Measurements from ENCODE around the gene DNAH1. TPM values are rescaled to one million over a fixed set of nuclear protein-coding genes. Genes with fewer than 3 reads are reported as not detected.

DNAH1 gene
- total and polyA plus RNA-seq, 10 donors = 4.9 to 35.8 (median 24.6) TPM

DNA sequence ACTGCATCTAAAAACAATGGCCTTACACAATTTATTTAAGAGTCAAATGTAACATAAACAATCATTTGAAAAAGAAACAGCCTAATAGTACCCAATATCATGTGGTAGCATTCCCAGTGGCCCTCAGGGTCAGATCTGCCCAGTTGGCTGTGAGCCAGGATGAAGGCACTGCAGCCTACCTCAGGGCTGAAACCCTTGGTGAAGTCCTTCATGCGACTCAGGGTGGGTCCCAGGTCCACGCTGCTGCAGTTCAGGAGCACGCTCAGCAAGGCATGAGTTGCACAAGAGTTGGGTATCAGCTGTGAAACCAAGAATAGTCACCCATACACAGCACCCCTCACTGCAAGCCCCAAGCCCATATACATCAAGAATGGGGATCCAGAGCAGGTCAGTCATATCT, 91.7 kb downstream of the DNAH1 start:
- H3K36me3 ChIP-seq = peaks cover 0 to 61% (median 54%) of the 10 kb centered on the region in 6 donors
- DNase-seq = peak; percentile 65
- H3K4me3 ChIP-seq = no peak overlapping the region
- H3K27ac ChIP-seq = no peak overlapping the region
- H3K27me3 ChIP-seq (replicated peaks in 1 of 7) = no peaks in the 10 kb centered on the region
- H3K9me3 ChIP-seq = no peaks in the 10 kb centered on the region
- intact Hi-C loops (cut with DNase I; ENCODE audit: low total_unique reads) = no loop called here
- 85 to 93% (median 88%) methylated on average over 3 of the region's 3 CpGs for WGBS, 5 donors
- peaks cover 32 to 71% (median 44%) of the 10 kb centered on the region in 6 donors for H3K4me1 ChIP-seq
- TF ChIP-seq, protein P1, sequence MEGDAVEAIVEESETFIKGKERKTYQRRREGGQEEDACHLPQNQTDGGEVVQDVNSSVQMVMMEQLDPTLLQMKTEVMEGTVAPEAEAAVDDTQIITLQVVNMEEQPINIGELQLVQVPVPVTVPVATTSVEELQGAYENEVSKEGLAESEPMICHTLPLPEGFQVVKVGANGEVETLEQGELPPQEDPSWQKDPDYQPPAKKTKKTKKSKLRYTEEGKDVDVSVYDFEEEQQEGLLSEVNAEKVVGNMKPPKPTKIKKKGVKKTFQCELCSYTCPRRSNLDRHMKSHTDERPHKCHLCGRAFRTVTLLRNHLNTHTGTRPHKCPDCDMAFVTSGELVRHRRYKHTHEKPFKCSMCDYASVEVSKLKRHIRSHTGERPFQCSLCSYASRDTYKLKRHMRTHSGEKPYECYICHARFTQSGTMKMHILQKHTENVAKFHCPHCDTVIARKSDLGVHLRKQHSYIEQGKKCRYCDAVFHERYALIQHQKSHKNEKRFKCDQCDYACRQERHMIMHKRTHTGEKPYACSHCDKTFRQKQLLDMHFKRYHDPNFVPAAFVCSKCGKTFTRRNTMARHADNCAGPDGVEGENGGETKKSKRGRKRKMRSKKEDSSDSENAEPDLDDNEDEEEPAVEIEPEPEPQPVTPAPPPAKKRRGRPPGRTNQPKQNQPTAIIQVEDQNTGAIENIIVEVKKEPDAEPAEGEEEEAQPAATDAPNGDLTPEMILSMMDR (IDR thresholded peaks at IDR 0.05 in 8 of 11, conservative IDR thresholded peaks at IDR 0.05 in 3 of 11) = no peak
- TF ChIP-seq POLR2A (IDR thresholded peaks at IDR 0.05) (no peak), POLR2AphosphoS5 (IDR thresholded peaks at IDR 0.05) (no peak)

DNA sequence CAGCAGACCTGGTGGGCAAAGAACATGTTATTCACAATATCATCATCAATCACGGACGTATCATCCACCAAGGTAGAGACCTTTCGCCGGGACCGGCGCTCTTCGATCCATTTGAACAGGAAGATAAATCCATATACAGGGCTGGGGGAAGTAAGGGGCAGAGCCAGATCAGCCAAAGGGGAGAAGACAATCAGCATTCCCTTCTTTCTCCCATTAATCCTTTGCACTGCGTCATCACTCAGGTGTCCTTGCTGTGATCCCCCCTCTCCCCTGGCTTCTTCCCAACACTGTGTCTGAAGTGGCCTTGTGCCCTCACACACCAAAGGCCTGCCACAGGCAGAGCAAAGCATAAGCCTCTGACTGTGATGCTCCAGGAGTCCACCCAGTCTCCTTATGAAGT, 92.3 kb downstream of the DNAH1 start:
- Histone ChIP-seq H3K9me3 (no peaks in the 10 kb centered on the region), H3K4me3 (peak overlapping the region in 3 of 8 donors; percentile 75 to 98 (median 87)), H3K36me3 (peaks cover 0 to 54% (median 47%) of the 10 kb centered on the region in 6 donors), H3K27me3 (replicated peaks in 1 of 7) (no peaks in the 10 kb centered on the region), H3K27ac (peak overlapping the region in 1 of 8 donors; percentile 98), H3K4me1 (peaks cover 32 to 74% (median 45%) of the 10 kb centered on the region in 6 donors)
- intact Hi-C loops (cut with DNase I; ENCODE audit: low total_unique reads) = no loop called here
- no peak for TF ChIP-seq POLR2A (IDR thresholded peaks at IDR 0.05)
- no peak for TF ChIP-seq POLR2AphosphoS5 (IDR thresholded peaks at IDR 0.05)
- TF ChIP-seq, protein P1 (IDR thresholded peaks at IDR 0.05 in 8 of 11, conservative IDR thresholded peaks at IDR 0.05 in 3 of 11) = no peak
- WGBS, 5 donors = 92 to 98% (median 94%) methylated on average over 8 of the region's 8 CpGs
- peak; percentile 43 for DNase-seq

DNA sequence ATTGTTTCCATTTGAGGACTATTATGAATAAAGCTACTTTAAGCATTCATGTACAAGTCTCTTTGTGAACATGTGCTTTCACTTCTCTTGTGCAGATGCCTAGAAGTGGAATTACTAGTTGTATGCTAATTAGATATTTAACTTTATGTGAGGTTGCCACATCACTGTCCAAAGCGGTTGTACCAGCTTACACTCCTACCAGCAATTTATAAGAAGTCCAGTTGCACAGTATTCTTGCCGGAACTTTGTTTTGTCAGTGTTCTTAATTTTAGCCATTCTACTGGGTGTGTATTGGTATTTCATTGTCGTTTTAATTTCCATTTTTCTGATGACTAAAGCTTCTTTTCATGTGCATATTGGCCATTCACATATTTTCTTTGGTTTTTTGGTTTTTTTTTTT, 99.7 kb downstream of the DNAH1 start:
- Histone ChIP-seq H3K27me3 (replicated peaks in 1 of 7) (no peaks in the 10 kb centered on the region), H3K36me3 (peaks cover 0 to 19% (median 0%) of the 10 kb centered on the region in 6 donors), H3K4me3 (no peak overlapping the region), H3K4me1 (peaks cover 15 to 23% (median 20%) of the 10 kb centered on the region in 6 donors), H3K9me3 (no peaks in the 10 kb centered on the region), H3K27ac (no peak overlapping the region)
- WGBS, 5 donors = 85 to 93% (median 88%) methylated on average over 3 of the region's 3 CpGs
- no peak for DNase-seq
- TF ChIP-seq POLR2AphosphoS5 (IDR thresholded peaks at IDR 0.05) (no peak), POLR2A (IDR thresholded peaks at IDR 0.05) (no peak)
- TF ChIP-seq, protein P1 (IDR thresholded peaks at IDR 0.05 in 8 of 11, conservative IDR thresholded peaks at IDR 0.05 in 3 of 11) = no peak
- intact Hi-C loops (cut with DNase I; ENCODE audit: low total_unique reads) = no loop called here

DNA sequence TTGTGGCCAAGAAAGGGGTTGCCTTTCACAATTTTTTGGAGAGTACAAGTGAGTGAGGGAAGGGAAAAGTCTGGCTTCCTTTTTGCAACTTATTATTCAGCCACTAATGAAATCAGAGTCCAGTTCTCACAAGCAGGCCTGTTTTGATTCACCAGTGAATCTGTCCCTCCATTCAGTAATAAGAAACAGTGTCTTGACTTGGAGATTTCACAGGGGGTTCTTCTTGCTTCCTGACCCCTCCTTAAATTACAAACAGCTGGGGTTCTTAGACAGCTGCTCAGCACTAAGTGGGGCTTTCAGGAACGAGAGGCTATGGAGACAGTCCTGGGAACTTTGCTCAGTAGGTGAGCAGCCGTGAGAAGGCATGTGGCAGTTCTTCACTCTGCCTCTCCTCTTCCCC, 104.3 kb downstream of the DNAH1 start:
- TF ChIP-seq, protein P1 (IDR thresholded peaks at IDR 0.05 in 8 of 11, conservative IDR thresholded peaks at IDR 0.05 in 3 of 11) = no peak
- TF ChIP-seq POLR2A (IDR thresholded peaks at IDR 0.05) = no peak
- TF ChIP-seq POLR2AphosphoS5 (IDR thresholded peaks at IDR 0.05) = no peak
- H3K27ac ChIP-seq = no peak overlapping the region
- intact Hi-C loops (cut with DNase I; ENCODE audit: low total_unique reads) = no loop called here
- 89 to 96% (median 93%) methylated on average over 2 of the region's 2 CpGs; no CpG with 5 or more reads in 1 of the 5 donors for WGBS, 5 donors
- peaks cover 0 to 32% (median 0%) of the 10 kb centered on the region in 6 donors for H3K36me3 ChIP-seq
- no peaks in the 10 kb centered on the region for H3K4me1 ChIP-seq
- H3K9me3 ChIP-seq = no peaks in the 10 kb centered on the region
- H3K4me3 ChIP-seq = no peak overlapping the region
- no peaks in the 10 kb centered on the region for H3K27me3 ChIP-seq (replicated peaks in 1 of 7)
- no peak for DNase-seq
